GM18511 (cell line): ENCODE results near the gene TSSK2.
A peak's percentile ranks its signal among the peaks of the same experiment; 100 is the strongest.

Source experiments
- ATAC-seq: cut with Tn5 transposase; IDR thresholded peaks from one replicate; pipeline ENCODE4 v1.9.1; 2021; ENCODE audit warnings: mild to moderate bottlenecking, moderate library complexity; ENCODE audit not compliant: unreplicated experiment

Gene TSSK2

DNA sequence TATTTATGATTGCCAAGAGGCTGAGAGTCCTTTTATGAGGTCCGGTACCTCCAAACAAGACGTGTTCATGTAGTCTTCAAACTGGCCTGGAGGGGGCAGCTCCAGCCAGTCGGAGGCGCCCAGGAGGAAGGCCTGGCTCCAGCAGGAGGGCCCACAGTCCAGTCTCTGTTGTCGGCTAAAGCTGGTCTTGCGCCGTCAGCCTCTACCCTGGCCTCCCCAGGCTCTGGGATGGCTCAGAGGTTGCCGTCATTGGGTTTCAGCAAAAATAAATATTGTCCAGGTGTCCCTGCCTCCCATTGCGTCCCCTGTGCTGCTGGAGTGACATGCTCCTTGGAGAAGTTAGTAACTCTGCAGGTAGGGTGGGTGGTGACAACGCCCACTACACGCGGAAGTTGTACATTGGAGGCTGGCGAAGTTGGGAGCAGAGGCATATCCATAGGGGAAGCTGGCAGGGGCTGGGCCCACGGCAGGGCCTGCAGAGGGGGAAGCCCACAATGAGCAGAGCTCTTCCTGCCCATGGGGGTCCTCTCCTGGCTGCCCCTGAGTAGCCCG, 48.5 kb downstream of the TSSK2 start:
- ATAC-seq = peak; percentile 59

DNA sequence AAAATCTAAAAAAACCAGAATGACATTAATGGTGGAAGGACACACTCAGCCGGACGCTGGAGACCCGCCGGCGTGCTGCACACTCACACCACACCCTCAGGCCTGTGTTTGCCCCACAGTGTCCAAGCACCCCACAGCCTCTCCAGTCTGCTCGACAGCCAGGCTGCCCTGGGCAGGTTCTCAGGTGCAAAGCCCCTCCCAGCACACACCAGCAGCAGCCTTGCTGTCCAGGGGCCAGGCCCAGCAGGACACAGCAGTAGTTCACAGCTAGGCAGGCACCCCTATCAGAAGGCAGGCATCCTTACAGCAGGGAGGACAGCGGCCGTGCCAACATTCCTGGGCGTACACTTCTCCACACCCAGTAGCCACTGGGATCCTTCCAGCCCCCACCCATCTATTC, 49.1 kb downstream of the TSSK2 start:
- no peak for ATAC-seq

DNA sequence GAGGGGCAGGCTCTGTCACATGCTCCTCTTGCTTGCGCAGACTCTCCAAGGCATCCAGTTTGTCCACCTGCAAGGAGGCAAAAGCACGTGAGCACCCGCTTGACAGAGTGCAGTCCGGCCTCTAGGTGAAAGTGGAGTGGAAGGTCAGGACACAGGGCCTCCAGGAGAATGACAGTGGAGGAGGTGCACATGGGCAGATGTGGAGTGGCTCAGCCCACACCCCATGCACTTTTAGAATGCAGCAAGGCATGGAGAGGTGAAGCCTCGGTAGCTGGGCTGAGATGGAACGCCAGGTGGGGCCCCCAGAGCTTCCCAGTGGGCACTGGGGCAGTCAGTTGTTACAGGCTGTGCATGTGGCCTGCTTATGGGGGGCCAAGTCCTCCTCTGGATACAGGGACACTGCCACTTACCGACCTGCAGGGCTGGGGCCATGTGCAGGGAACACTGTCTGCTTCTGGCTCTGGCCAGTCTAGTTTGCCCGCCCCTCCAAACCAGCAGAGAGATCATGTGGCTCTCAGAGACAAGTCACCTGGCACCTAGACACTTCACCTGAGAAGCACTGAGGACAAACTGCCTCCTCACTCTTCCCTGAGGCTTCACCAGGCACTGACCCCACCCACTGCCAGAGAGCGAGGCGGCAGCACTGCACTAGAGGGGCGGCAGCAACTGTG, 49.8 kb downstream of the TSSK2 start:
- no peak for ATAC-seq

DNA sequence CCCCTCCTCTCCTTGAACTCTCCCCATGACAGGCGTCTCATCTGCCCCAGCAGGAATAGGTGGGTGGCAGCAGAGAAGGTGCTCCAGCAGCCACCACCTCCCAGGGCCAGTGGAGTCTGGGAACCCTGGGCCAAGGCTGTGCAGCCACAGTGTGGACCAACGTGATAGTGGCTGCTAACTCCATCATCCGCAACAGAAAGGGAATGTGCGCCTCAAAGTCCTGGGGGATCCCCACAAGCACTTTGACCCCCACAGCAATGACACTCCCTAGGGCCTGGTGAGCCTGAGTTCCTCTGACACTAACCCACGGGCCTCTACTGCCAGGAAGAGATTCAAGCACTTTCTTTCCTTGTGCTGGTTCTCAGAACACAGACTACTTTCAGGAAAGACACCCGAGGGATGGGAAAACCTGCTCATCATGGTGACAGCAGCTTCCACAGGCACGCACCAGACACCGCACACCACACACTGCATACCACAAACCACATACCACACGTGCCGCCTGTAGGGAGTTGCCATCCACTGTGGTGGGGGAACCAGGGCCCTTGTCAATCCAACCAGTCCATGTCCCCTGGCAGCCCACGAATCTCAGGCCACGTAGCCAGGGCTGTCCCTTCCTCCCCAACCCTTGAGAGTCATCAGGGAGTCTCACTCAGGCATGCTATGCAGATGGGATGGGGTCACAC, 50.8 kb downstream of the TSSK2 start:
- no peak for ATAC-seq
